ENCODE data around the gene ARHGAP44.

ARHGAP44 gene

DNA sequence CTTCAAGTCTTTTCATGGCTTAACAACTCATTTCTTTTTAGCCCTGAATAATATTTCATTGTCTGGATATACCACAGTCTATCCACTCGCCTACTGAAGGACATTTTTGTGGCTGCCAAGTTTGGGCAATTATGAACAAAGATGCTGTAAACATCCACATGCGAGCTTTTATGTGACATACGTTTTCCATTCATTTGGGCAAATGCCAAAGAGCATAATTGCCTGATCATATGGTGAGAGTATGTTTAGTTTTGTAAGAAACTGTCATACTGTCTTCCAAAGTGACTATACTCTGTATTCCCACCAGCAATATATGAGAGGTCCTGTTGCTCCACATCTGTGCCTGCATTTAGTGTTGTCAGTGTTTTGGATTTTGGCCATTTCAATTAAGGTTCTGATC, 147.2 kb downstream of the ARHGAP44 start:
- H3K36me3 ChIP-seq (ENCODE audit: insufficient read depth, insufficient read length, low read length) = no peaks in the 10 kb centered on the region
- no peak overlapping the region for H3K9ac ChIP-seq (ENCODE audit: insufficient read length, low read depth)
- DNase-seq (ENCODE audit: low read depth, low spot score) = no peak
- H3K4me1 ChIP-seq (ENCODE audit: insufficient read depth, insufficient read length) = no peaks in the 10 kb centered on the region
- TF ChIP-seq ZNF274 (IDR thresholded peaks at IDR 0.05; ENCODE audit: low read depth, low read length) (no peak), YY1 (IDR thresholded peaks at IDR 0.05; ENCODE audit: insufficient read depth, insufficient read length) (no peak), SUZ12 (IDR thresholded peaks at IDR 0.05; ENCODE audit: extremely low read depth, insufficient read depth, insufficient read length) (no peak)
- H3K27me3 ChIP-seq (ENCODE audit: insufficient read depth, insufficient read length) = no peaks in the 10 kb centered on the region
- no peak overlapping the region for H3K4me3 ChIP-seq (ENCODE audit: insufficient read length, low read depth)
- H3K9me3 ChIP-seq (ENCODE audit: insufficient read depth, low read length) = 0 out of 2 replicates have a peak, but pooled peaks cover 4% of the 10 kb centered on the region

- H3K36me3 ChIP-seq (ENCODE audit: insufficient read depth, insufficient read length, low read length) = peaks cover 4% of the 10 kb centered on the region
- 0 out of 2 replicates have a peak, but pooled peaks cover 4% of the 10 kb centered on the region for H3K9me3 ChIP-seq (ENCODE audit: insufficient read depth, low read length)
- H3K27me3 ChIP-seq (ENCODE audit: insufficient read depth, insufficient read length) = no peaks in the 10 kb centered on the region
- H3K9ac ChIP-seq (ENCODE audit: insufficient read length, low read depth) = no peak overlapping the region
- H3K4me1 ChIP-seq (ENCODE audit: insufficient read depth, insufficient read length) = no peaks in the 10 kb centered on the region
- TF ChIP-seq YY1 (IDR thresholded peaks at IDR 0.05; ENCODE audit: insufficient read depth, insufficient read length) = no peak
- no peak for TF ChIP-seq ZNF274 (IDR thresholded peaks at IDR 0.05; ENCODE audit: low read depth, low read length)
- no peak for TF ChIP-seq SUZ12 (IDR thresholded peaks at IDR 0.05; ENCODE audit: extremely low read depth, insufficient read depth, insufficient read length)
- DNase-seq (ENCODE audit: low read depth, low spot score) = no peak
- no peak overlapping the region for H3K4me3 ChIP-seq (ENCODE audit: insufficient read length, low read depth)
Measured at GRCh38 chr17:12940699-12941098, 151.4 kb downstream of the ARHGAP44 start.

DNA sequence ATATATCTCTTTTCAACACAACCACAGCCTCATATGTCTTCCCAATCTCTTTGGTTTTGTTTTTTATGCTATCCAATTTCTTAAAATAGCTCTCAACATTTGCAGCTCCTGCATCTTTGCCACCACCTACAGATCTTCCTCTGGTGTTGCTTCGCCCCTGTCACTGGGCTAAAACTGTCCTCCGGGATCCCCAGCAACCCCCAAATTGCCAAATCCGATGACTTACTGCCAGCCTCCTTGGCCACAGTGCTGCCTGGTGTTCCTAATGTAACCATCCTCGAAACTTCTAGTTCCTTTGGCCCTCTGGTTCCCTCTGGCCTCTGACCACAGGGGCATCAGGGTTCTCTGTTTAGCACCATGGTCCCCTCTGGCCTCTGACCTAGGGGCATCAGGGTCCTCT, 157.7 kb downstream of the ARHGAP44 start:
- H3K4me1 ChIP-seq (ENCODE audit: insufficient read depth, insufficient read length) = no peaks in the 10 kb centered on the region
- TF ChIP-seq ZNF274 (IDR thresholded peaks at IDR 0.05; ENCODE audit: low read depth, low read length) (no peak), YY1 (IDR thresholded peaks at IDR 0.05; ENCODE audit: insufficient read depth, insufficient read length) (no peak), SUZ12 (IDR thresholded peaks at IDR 0.05; ENCODE audit: extremely low read depth, insufficient read depth, insufficient read length) (no peak)
- H3K27me3 ChIP-seq (ENCODE audit: insufficient read depth, insufficient read length) = no peaks in the 10 kb centered on the region
- H3K9me3 ChIP-seq (ENCODE audit: insufficient read depth, low read length) = no peaks in the 10 kb centered on the region
- DNase-seq (ENCODE audit: low read depth, low spot score) = no peak
- no peak overlapping the region for H3K9ac ChIP-seq (ENCODE audit: insufficient read length, low read depth)
- peaks cover 14% of the 10 kb centered on the region for H3K36me3 ChIP-seq (ENCODE audit: insufficient read depth, insufficient read length, low read length)
- no peak overlapping the region for H3K4me3 ChIP-seq (ENCODE audit: insufficient read length, low read depth)

- TF ChIP-seq ZNF274 (IDR thresholded peaks at IDR 0.05; ENCODE audit: low read depth, low read length) = no peak
- no peak for TF ChIP-seq SUZ12 (IDR thresholded peaks at IDR 0.05; ENCODE audit: extremely low read depth, insufficient read depth, insufficient read length)
- no peak for TF ChIP-seq YY1 (IDR thresholded peaks at IDR 0.05; ENCODE audit: insufficient read depth, insufficient read length)
- peaks cover 26% of the 10 kb centered on the region for H3K36me3 ChIP-seq (ENCODE audit: insufficient read depth, insufficient read length, low read length)
Measured at GRCh38 chr17:12952012-12952411, 162.7 kb downstream of the ARHGAP44 start.

GRCh38 chr17:12953156-12953555, 163.9 kb downstream of the ARHGAP44 start:
- Histone ChIP-seq H3K4me1 (ENCODE audit: insufficient read depth, insufficient read length) (no peaks in the 10 kb centered on the region), H3K27me3 (ENCODE audit: insufficient read depth, insufficient read length) (no peaks in the 10 kb centered on the region), H3K36me3 (ENCODE audit: insufficient read depth, insufficient read length, low read length) (peaks cover 30% of the 10 kb centered on the region), H3K4me3 (ENCODE audit: insufficient read length, low read depth) (no peak overlapping the region), H3K9ac (ENCODE audit: insufficient read length, low read depth) (no peak overlapping the region), H3K9me3 (ENCODE audit: insufficient read depth, low read length) (no peaks in the 10 kb centered on the region)
- TF ChIP-seq SUZ12 (IDR thresholded peaks at IDR 0.05; ENCODE audit: extremely low read depth, insufficient read depth, insufficient read length) (no peak), YY1 (IDR thresholded peaks at IDR 0.05; ENCODE audit: insufficient read depth, insufficient read length) (no peak), ZNF274 (IDR thresholded peaks at IDR 0.05; ENCODE audit: low read depth, low read length) (no peak)
- no peak for DNase-seq (ENCODE audit: low read depth, low spot score)

More at GRCh38 chr17:12952012-12952411, 162.7 kb downstream of the ARHGAP44 start:
- no peak for DNase-seq (ENCODE audit: low read depth, low spot score)
- Histone ChIP-seq H3K9ac (ENCODE audit: insufficient read length, low read depth) (no peak overlapping the region), H3K4me1 (ENCODE audit: insufficient read depth, insufficient read length) (no peaks in the 10 kb centered on the region), H3K9me3 (ENCODE audit: insufficient read depth, low read length) (no peaks in the 10 kb centered on the region), H3K27me3 (ENCODE audit: insufficient read depth, insufficient read length) (no peaks in the 10 kb centered on the region), H3K4me3 (ENCODE audit: insufficient read length, low read depth) (no peak overlapping the region)

DNA sequence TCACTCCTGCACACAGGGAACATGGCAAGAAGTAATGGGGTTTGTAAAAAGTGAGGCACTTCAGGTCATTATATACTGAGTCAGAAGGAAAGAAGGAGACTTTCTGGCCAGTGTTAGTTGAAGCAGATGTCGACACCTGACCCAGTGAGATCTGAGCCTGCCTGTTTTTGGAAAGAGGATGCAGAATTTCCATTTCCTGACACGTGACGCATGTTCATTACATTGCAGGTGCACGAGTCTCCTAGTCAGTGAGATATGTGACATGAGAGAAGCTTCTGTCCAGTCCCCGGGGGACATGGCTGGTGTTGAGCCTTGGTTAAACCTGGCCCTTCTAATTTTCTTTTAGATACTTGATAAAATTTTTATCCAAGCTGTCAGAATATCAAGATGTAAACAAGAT, 166.2 kb downstream of the ARHGAP44 start:
- Histone ChIP-seq H3K9me3 (ENCODE audit: insufficient read depth, low read length) (no peaks in the 10 kb centered on the region), H3K27me3 (ENCODE audit: insufficient read depth, insufficient read length) (no peaks in the 10 kb centered on the region), H3K4me3 (ENCODE audit: insufficient read length, low read depth) (no peak overlapping the region), H3K4me1 (ENCODE audit: insufficient read depth, insufficient read length) (no peaks in the 10 kb centered on the region), H3K9ac (ENCODE audit: insufficient read length, low read depth) (no peak overlapping the region), H3K36me3 (ENCODE audit: insufficient read depth, insufficient read length, low read length) (peaks cover 25% of the 10 kb centered on the region)
- no peak for TF ChIP-seq SUZ12 (IDR thresholded peaks at IDR 0.05; ENCODE audit: extremely low read depth, insufficient read depth, insufficient read length)
- no peak for TF ChIP-seq ZNF274 (IDR thresholded peaks at IDR 0.05; ENCODE audit: low read depth, low read length)
- no peak for TF ChIP-seq YY1 (IDR thresholded peaks at IDR 0.05; ENCODE audit: insufficient read depth, insufficient read length)
- no peak for DNase-seq (ENCODE audit: low read depth, low spot score)

DNA sequence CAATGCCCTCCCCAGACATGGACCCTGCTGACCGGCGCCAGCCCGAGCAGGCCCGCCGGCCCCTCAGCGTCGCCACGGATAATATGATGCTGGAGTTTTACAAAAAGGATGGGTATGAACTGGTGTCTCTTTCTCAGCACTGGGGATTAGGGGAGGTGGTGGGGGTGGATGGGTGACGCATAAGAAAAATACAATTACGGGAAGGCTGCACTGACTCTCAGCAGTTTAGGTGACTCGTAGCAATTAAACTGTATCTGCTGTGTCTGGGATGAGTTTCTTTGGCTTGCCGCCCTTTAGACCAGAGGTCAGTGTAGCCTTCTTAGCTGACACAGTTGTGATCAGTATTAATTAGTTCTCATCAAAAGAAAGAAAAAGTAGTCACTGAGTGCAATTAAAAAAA, 169.5 kb downstream of the ARHGAP44 start:
- no peak for TF ChIP-seq ZNF274 (IDR thresholded peaks at IDR 0.05; ENCODE audit: low read depth, low read length)
- TF ChIP-seq YY1 (IDR thresholded peaks at IDR 0.05; ENCODE audit: insufficient read depth, insufficient read length) = no peak
- TF ChIP-seq SUZ12 (IDR thresholded peaks at IDR 0.05; ENCODE audit: extremely low read depth, insufficient read depth, insufficient read length) = no peak
- Histone ChIP-seq H3K9ac (ENCODE audit: insufficient read length, low read depth) (no peak overlapping the region), H3K27me3 (ENCODE audit: insufficient read depth, insufficient read length) (no peaks in the 10 kb centered on the region), H3K4me1 (ENCODE audit: insufficient read depth, insufficient read length) (no peaks in the 10 kb centered on the region), H3K36me3 (ENCODE audit: insufficient read depth, insufficient read length, low read length) (peaks cover 14% of the 10 kb centered on the region), H3K4me3 (ENCODE audit: insufficient read length, low read depth) (no peak overlapping the region), H3K9me3 (ENCODE audit: insufficient read depth, low read length) (no peaks in the 10 kb centered on the region)
- no peak for DNase-seq (ENCODE audit: low read depth, low spot score)
